Aorta (tissue), 5 donors: ENCODE data around the gene SLAIN2. TPM values are rescaled to one million over a fixed set of nuclear protein-coding genes. Genes with fewer than 3 reads are reported as not detected.

Source experiments
- ATAC-seq: fragments of 200-7000 bp; cut with Tn5 transposase; one replicate; pipeline ENCODE4 v1.9.1; 2022; ENCODE audit warnings: moderate library complexity; ENCODE audit not compliant: low FRiP score
- DNase-seq, 2 donors: peaks; one replicate each; pipeline ENCODE4 v3.0.0-alpha.2; 2020
- H3K27ac ChIP-seq, 2 donors: one replicate each; pipeline ENCODE4 v1.5.1; 2013; ENCODE audit warnings: low read length in 2 of 2, mild to moderate bottlenecking in 2 of 2, moderate library complexity in 2 of 2, control low read depth in 1 of 2, inconsistent platforms in 1 of 2, low read depth in 1 of 2
- H3K27me3 ChIP-seq, 2 donors: one replicate each; pipeline ENCODE4 v1.6.1; 2013; ENCODE audit warnings: control low read depth in 1 of 2, low read length in 1 of 2, mild to moderate bottlenecking in 1 of 2, moderate library complexity in 1 of 2; ENCODE audit not compliant: insufficient read depth in 2 of 2, control insufficient read depth in 1 of 2
- H3K36me3 ChIP-seq, 2 donors: one replicate each; pipeline ENCODE4 v1.6.1; 2013; ENCODE audit warnings: control low read depth in 1 of 2, low read length in 1 of 2, mild to moderate bottlenecking in 1 of 2; ENCODE audit not compliant: insufficient read depth in 2 of 2, control insufficient read depth in 1 of 2
- H3K4me1 ChIP-seq, 2 donors: one replicate each; pipeline ENCODE4 v1.6.1; 2013; ENCODE audit warnings: low read length in 2 of 2, control low read depth in 1 of 2, mild to moderate bottlenecking in 1 of 2, moderate library complexity in 1 of 2; ENCODE audit not compliant: insufficient read depth in 2 of 2, control insufficient read depth in 1 of 2
- H3K4me3 ChIP-seq, 2 donors: one replicate each; pipeline ENCODE4 v1.5.1; 2013; ENCODE audit warnings: low read length in 2 of 2, control low read depth in 1 of 2, mild to moderate bottlenecking in 1 of 2
- H3K9me3 ChIP-seq: one replicate; pipeline ENCODE4 v1.6.1; 2013; ENCODE audit warnings: mild to moderate bottlenecking, low read length; ENCODE audit not compliant: control insufficient read depth
- WGBS, 2 donors: extraction: QIAGEN DNeasy Blood & Tissue Kit; methylation state at CpG; one replicate each; pipeline ENCODE4 v1.1.7; 2013; 5-methylcytosine and 5-hydroxymethylcytosine counted together
- intact Hi-C, 2 donors: fragments of 100-400 bp; cut with DNase I; formaldehyde crosslinking; loops; one replicate each; pipeline versions ENCODE4 v1.14.2 to v1.15.0; 2022
- polyA plus RNA-seq, 2 donors: library from polyadenylated mRNA; stranded (reverse); fragments of 200-250 nt; gene quantifications; one replicate each; pipeline ENCODE4 v1.2.3, GENCODE V29; 2013
- total RNA-seq, 2 donors: library from RNA; stranded (reverse); fragmentation: NEBNext Ultra II Directional; extraction: Animal tissue kit (Norgen Biotek cat#: 25700); gene quantifications; one replicate each; pipeline ENCODE4 v1.2.1, GENCODE V29; 2021
- donor health status: healthy with polysubstance abuse.
- donor health status: Bipolar disorder and iron deficiency.
- donor health status: DM: no; HTN: no; CAD: no.
- donor health status: DM: no; HTN: no; CAD: no.
- donor health status: DM: yes; HTN: yes; CAD: no.

The SLAIN2 gene
- total and polyA plus RNA-seq, 4 donors = 39.0 to 109 (median 76.7) TPM

GRCh38 chr4:48369771-48370170 lies 28.4 kb downstream of the SLAIN2 start:
- H3K27me3 ChIP-seq = no peaks in the 10 kb centered on the region
- ATAC-seq (no peak), DNase-seq (no peak)
- intact Hi-C loops = no loop called here
- no peaks in the 10 kb centered on the region for H3K4me1 ChIP-seq
- H3K27ac ChIP-seq = no peak overlapping the region
- no peaks in the 10 kb centered on the region for H3K36me3 ChIP-seq
- 78 to 80% methylated on average over 2 of the region's 2 CpGs for WGBS, 2 donors
- no peak overlapping the region for H3K4me3 ChIP-seq
- no peaks in the 10 kb centered on the region for H3K9me3 ChIP-seq

GRCh38 chr4:48370260-48371134 lies 29.2 kb downstream of the SLAIN2 start:
- Histone ChIP-seq H3K4me3 (no peak overlapping the region), H3K4me1 (no peaks in the 10 kb centered on the region), H3K9me3 (no peaks in the 10 kb centered on the region), H3K36me3 (no peaks in the 10 kb centered on the region), H3K27me3 (no peaks in the 10 kb centered on the region), H3K27ac (no peak overlapping the region)
- 86 to 87% methylated on average over 1 of the region's 1 CpG for WGBS, 2 donors
- no peak for DNase-seq
- no peak for ATAC-seq
- intact Hi-C loops = no loop called here

GRCh38 chr4:48372272-48372671 lies 30.9 kb downstream of the SLAIN2 start:
- H3K27ac ChIP-seq = no peak overlapping the region
- H3K4me1 ChIP-seq = no peaks in the 10 kb centered on the region
- no peaks in the 10 kb centered on the region for H3K9me3 ChIP-seq
- H3K4me3 ChIP-seq = no peak overlapping the region
- WGBS, 2 donors = 30 to 33% methylated on average over 1 of the region's 1 CpG
- ATAC-seq (no peak), DNase-seq (no peak)
- intact Hi-C loops = no loop called here
- no peaks in the 10 kb centered on the region for H3K36me3 ChIP-seq
- no peaks in the 10 kb centered on the region for H3K27me3 ChIP-seq

- Histone ChIP-seq H3K4me1 (no peaks in the 10 kb centered on the region), H3K9me3 (no peaks in the 10 kb centered on the region), H3K36me3 (no peaks in the 10 kb centered on the region), H3K4me3 (no peak overlapping the region), H3K27me3 (no peaks in the 10 kb centered on the region), H3K27ac (no peak overlapping the region)
- intact Hi-C loops = no loop called here
- ATAC-seq (no peak), DNase-seq (no peak)
- WGBS, 2 donors = 91 to 92% methylated on average over 6 of the region's 6 CpGs
These were observed 34.4 kb downstream of the SLAIN2 start for GRCh38 chr4:48375651-48376304.

GRCh38 chr4:48379587-48380180 lies 38.4 kb downstream of the SLAIN2 start:
- no peak for ATAC-seq
- Histone ChIP-seq H3K27me3 (no peaks in the 10 kb centered on the region), H3K9me3 (no peaks in the 10 kb centered on the region), H3K27ac (no peak overlapping the region), H3K36me3 (peaks cover 2 to 4% of the 10 kb centered on the region in 2 donors), H3K4me3 (no peak overlapping the region), H3K4me1 (peaks cover 0 to 2% of the 10 kb centered on the region in 2 donors)
- WGBS, 2 donors = 76 to 77% methylated on average over 1 of the region's 1 CpG
- intact Hi-C loops = no loop called here
- DNase-seq = no peak

GRCh38 chr4:48380583-48381167 lies 39.3 kb downstream of the SLAIN2 start:
- intact Hi-C loops = no loop called here
- ATAC-seq (no peak), DNase-seq (no peak)
- H3K4me3 ChIP-seq = no peak overlapping the region
- no peak overlapping the region for H3K27ac ChIP-seq
- peaks cover 2 to 4% of the 10 kb centered on the region in 2 donors for H3K36me3 ChIP-seq
- H3K27me3 ChIP-seq = no peaks in the 10 kb centered on the region
- no peaks in the 10 kb centered on the region for H3K9me3 ChIP-seq
- WGBS, 2 donors = 79 to 81% methylated on average over 1 of the region's 1 CpG
- peaks cover 0 to 2% of the 10 kb centered on the region in 2 donors for H3K4me1 ChIP-seq

GRCh38 chr4:48388525-48389154 lies 47.3 kb downstream of the SLAIN2 start:
- no peaks in the 10 kb centered on the region for H3K4me1 ChIP-seq
- H3K36me3 ChIP-seq = peaks cover 0 to 2% of the 10 kb centered on the region in 2 donors
- DNase-seq (no peak), ATAC-seq (no peak)
- H3K27me3 ChIP-seq = no peaks in the 10 kb centered on the region
- no peaks in the 10 kb centered on the region for H3K9me3 ChIP-seq
- H3K27ac ChIP-seq = no peak overlapping the region
- intact Hi-C loops = no loop called here
- no peak overlapping the region for H3K4me3 ChIP-seq
- WGBS, 2 donors = 67 to 69% methylated on average over 2 of the region's 2 CpGs

GRCh38 chr4:48396043-48396442 lies 54.7 kb downstream of the SLAIN2 start:
- no peaks in the 10 kb centered on the region for H3K27me3 ChIP-seq
- no peaks in the 10 kb centered on the region for H3K4me1 ChIP-seq
- H3K4me3 ChIP-seq = no peak overlapping the region
- no peak overlapping the region for H3K27ac ChIP-seq
- H3K36me3 ChIP-seq = peaks cover 0 to 3% of the 10 kb centered on the region in 2 donors
- DNase-seq = no peak
- ATAC-seq = no peak
- H3K9me3 ChIP-seq = no peaks in the 10 kb centered on the region
- intact Hi-C loops = loop anchor here in 1 of 2 donors (10.0 kb wide), 1 partner anchor 51 kb away; the partner anchor contains the start of gene SLAIN2
- 81 to 98% methylated on average over 1 of the region's 1 CpG for WGBS, 2 donors
